ENCODE data around the gene PRTFDC1. TPM values are rescaled to one million over a fixed set of nuclear protein-coding genes. Genes with fewer than 3 reads are reported as not detected.

Gene PRTFDC1
- total RNA-seq, 4 donors from 2014 or later: 3.0 to 8.3 (median 4.3) TPM

DNA sequence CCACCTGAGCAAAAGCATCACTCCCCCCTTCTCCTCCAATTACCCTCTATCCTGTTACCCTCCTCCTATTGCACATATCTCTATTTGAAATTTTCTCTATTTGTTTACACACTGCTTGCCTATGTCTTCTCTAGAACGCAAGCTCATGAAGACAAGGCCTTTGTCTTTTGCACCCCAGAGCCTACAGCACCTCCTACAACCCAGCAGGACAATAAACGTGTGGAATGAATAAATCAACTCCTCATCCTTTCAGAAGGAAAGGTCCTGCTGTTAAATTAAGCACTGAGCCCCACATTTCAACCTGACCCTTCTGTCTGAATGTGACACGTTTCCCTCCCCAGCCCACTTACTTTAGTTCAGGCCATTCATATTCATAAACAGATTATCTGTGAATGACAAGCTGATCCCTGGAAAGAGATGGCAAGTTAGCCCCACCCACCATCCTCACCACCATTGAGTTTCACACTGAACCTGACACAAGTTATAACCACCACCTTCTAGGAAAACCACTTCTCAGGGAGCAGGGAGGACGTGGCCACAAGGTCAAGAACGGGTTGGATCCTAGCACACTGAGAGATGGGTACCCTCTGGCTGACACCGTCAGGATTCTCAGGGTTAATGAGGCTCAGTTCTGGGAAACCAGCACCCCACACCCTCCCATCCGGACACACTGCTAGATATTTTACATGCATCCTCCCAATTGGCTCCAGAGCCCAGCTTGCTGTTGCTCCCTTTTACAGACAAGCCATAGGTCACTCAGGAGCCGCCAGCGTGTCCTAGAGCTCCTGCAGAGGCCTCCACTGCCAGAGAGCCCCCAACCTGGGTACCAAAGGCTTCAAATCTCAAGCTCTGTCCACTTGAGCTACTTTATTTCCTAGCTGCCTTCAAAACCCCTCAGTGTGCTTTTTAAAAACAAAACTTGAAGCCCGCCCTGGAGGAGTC lies 934 bp downstream of the PRTFDC1 start:
- Histone ChIP-seq H3K9me3 (no peaks in the 10 kb centered on the region), H3K4me1 (peaks cover 3 to 41% (median 22%) of the 10 kb centered on the region in 4 donors), H3K27ac (replicated peaks in 1 of 4) (peak overlapping the region; percentile 72 to 86 (median 83)), H3K36me3 (no peaks in the 10 kb centered on the region), H3K4me3 (peak overlapping the region; percentile 72 to 82 (median 74)), H3K27me3 (no peaks in the 10 kb centered on the region)
- WGBS: 54% methylated on average over 4 of the region's 10 CpGs
- DNase-seq (ENCODE audit: extremely low spot score): peak; percentile 91
- TF ChIP-seq POLR2AphosphoS5 (IDR thresholded peaks at IDR 0.05) (no peak), POLR2A (IDR thresholded peaks at IDR 0.05; ENCODE audit: low read depth) (no peak), EP300 (IDR thresholded peaks at IDR 0.05) (no peak), CTCF (IDR thresholded peaks at IDR 0.05) (no peak)
- intact Hi-C loops (cut with DNase I): loop anchor here (5.0 kb wide), 1 partner anchor 229 kb away; the partner anchor contains the start of gene ARHGAP21

DNA sequence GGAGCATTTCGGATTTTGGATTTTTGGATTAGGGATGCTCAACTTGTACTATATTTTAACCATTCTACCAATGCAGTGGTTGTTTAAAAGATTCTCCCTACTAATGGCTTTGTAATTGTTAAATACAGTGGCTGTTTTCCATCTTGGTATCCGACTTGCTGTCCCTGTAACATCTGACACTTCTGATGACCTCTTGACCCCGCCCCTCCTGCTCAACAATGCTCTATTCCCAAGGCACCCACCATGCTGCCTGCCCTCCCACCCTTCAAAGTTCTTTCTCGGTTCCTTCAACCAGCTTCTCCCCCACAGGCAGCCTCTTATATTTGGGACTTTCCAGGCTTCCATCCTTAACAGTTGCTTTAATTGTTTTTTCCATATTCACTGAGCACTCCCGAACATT lies 2.0 kb downstream of the PRTFDC1 start:
- peak; percentile 81 for DNase-seq (ENCODE audit: extremely low spot score)
- Histone ChIP-seq H3K27me3 (no peaks in the 10 kb centered on the region), H3K4me1 (peaks cover 3 to 41% (median 22%) of the 10 kb centered on the region in 4 donors), H3K9me3 (no peaks in the 10 kb centered on the region), H3K36me3 (no peaks in the 10 kb centered on the region), H3K4me3 (no peak overlapping the region), H3K27ac (replicated peaks in 1 of 4) (no peak overlapping the region)
- 70% methylated on average over 5 of the region's 5 CpGs for WGBS
- intact Hi-C loops (cut with DNase I): loop anchor here (5.0 kb wide), 1 partner anchor 228 kb away; the partner anchor contains the start of gene ARHGAP21
- TF ChIP-seq POLR2A (IDR thresholded peaks at IDR 0.05; ENCODE audit: low read depth) (no peak), CTCF (IDR thresholded peaks at IDR 0.05) (no peak), POLR2AphosphoS5 (IDR thresholded peaks at IDR 0.05) (no peak), EP300 (IDR thresholded peaks at IDR 0.05) (no peak)

DNA sequence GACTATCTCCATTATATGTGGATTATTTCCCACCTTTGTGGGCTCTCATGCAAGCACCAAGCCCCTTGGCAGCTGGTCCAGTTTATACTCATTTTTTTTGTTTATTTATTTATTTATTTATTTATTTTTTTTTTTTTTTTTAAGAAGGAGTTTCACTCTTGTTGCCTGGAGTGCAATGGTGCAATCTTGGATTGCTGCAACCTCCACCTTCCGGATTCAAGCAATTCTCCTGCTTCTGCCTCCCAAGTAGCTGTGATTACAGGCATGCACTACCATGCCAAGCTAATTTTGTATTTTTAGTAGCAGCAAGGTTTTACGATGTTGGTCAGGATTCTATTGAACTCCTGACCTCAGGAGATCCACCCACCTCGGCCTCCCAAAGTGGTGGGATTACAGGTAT lies 2.8 kb downstream of the PRTFDC1 start:
- intact Hi-C loops (cut with DNase I): loop anchor here (5.0 kb wide), 1 partner anchor 227 kb away; the partner anchor contains the start of gene ARHGAP21
- Histone ChIP-seq H3K9me3 (no peaks in the 10 kb centered on the region), H3K4me3 (no peak overlapping the region), H3K4me1 (peaks cover 3 to 41% (median 22%) of the 10 kb centered on the region in 4 donors), H3K27me3 (no peaks in the 10 kb centered on the region), H3K36me3 (no peaks in the 10 kb centered on the region), H3K27ac (replicated peaks in 1 of 4) (no peak overlapping the region)
- TF ChIP-seq POLR2AphosphoS5 (IDR thresholded peaks at IDR 0.05): no peak
- no peak for TF ChIP-seq EP300 (IDR thresholded peaks at IDR 0.05)
- no peak for TF ChIP-seq CTCF (IDR thresholded peaks at IDR 0.05)
- no peak for TF ChIP-seq POLR2A (IDR thresholded peaks at IDR 0.05; ENCODE audit: low read depth)
- peak; percentile 17 for DNase-seq (ENCODE audit: extremely low spot score)
- WGBS: 94% methylated on average over 3 of the region's 3 CpGs

DNA sequence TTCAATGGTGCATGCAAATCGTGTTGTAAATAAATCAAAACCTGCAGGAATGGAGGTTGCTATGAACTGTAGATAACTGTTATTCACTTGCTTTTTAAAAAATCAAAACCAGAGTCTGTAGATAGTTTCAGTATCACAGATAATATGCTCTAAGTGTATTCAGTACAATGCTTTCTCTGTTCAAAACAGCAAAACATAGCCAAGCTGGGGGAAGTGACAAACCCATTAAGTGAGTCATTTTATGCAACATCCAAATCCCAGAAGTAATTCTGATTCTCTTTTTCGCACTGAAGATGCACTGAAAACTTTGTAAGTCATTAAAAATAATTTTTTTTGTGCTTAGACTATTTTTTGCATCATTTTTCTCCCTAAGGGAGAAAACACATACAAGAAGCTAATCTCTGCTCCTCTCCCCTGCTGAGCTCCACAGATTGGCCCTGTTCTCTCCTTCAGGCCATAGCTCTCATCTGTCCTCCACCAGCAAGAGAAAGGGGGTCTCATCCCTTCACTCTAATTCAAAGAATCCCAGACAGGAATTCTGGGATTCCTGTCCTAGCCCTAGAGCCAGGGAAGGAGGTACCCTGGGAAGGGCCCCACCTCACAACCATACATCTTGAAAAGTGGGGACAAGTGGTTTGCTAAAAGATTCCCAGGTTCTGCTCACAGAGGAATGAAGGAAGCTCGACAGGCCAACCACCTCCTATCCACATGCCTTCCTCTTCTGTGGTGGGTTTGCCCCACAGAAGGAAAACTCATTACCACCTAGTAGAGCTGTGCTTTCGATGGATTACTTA lies 4.9 kb downstream of the PRTFDC1 start:
- WGBS: 68% methylated on average over 4 of the region's 4 CpGs
- peak overlapping the region; percentile 20 to 48 (median 28) for H3K27ac ChIP-seq (replicated peaks in 1 of 4)
- H3K4me3 ChIP-seq: no peak overlapping the region
- no peaks in the 10 kb centered on the region for H3K9me3 ChIP-seq
- TF ChIP-seq EP300 (IDR thresholded peaks at IDR 0.05) (no peak), POLR2AphosphoS5 (IDR thresholded peaks at IDR 0.05) (no peak), CTCF (IDR thresholded peaks at IDR 0.05) (no peak), POLR2A (IDR thresholded peaks at IDR 0.05; ENCODE audit: low read depth) (no peak)
- DNase-seq (ENCODE audit: extremely low spot score): peak; percentile 75
- no peaks in the 10 kb centered on the region for H3K36me3 ChIP-seq
- intact Hi-C loops (cut with DNase I): no loop called here
- H3K4me1 ChIP-seq: peaks cover 3 to 23% (median 15%) of the 10 kb centered on the region in 4 donors
- H3K27me3 ChIP-seq: no peaks in the 10 kb centered on the region

Measured in esophagus muscularis mucosa (tissue), 4 donors.